SK-N-MC (cell line): ENCODE data around the gene UNG.

Source experiments
- EZH2 ChIP-seq: fragments of 200-600 bp; sonication (generic); IDR thresholded peaks from one replicate; pipeline ENCODE4 v1.6.1; 2017; ENCODE audit warnings: antibody characterized with exemption
- FOXP2 ChIP-seq: optimal IDR thresholded peaks from 2 replicates; pipeline ENCODE3; 2011; ENCODE audit warnings: mild to moderate bottlenecking, moderate library complexity; ENCODE audit not compliant: insufficient read depth; ENCODE audit errors: extremely low read length, control extremely low read depth
- POLR2AphosphoS5 ChIP-seq: IDR thresholded peaks from 2 replicates; pipeline ENCODE4 v1.6.1; 2012; ENCODE audit warnings: mild to moderate bottlenecking, low read depth, low read length, borderline replicate concordance

DNA sequence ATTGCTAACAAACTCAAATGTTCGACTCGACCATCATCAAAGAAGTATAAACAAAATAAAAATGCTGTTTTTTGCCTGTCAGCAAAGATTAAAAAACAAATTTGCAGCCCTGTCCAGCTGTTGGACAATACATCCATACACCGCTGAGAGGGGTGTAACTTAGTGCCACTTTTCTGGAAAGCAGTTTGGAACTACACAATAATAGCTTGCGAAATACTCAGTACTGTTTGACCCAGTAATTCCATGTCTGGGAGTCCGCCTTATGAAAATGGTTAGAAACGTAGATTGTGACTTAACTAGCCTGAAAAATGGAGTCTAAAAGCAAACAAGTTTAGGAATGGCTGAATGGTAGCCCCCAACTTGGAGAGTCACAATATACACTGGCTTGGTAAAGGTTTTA, 38.6 kb upstream of the UNG start:
- no peak for TF ChIP-seq EZH2
- TF ChIP-seq POLR2AphosphoS5: no peak
- no peak for TF ChIP-seq FOXP2
